ENCODE data around the gene ZNF473. TPM values are rescaled to one million over a fixed set of nuclear protein-coding genes. Genes with fewer than 3 reads are reported as not detected.

Gene ZNF473
- total RNA-seq, 3 donors from 2014 or later = 5.2 to 9.2 (median 6.0) TPM

DNA sequence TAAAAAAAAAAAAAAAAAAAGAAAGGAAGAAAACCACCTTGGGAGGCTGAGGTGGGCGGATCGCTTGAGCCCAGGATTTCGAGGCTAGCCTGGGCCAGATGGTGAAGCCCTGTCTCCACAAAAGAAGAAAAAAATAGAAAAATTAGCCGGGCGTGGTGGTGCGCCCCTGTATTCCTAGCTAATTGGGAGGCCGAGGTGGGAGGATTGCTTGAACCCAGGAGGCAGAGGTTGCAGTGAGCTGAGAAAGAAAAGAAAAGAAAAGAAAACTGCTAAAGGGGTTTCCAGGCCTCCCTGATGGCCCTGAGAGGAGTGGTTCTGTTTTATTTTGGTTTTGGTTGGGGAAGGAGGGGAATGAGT lies 723 bp downstream of the ZNF473 start:
- no peak for ATAC-seq
- intact Hi-C loops (cut with DNase I, micrococcal nuclease) = no loop called here
- TF ChIP-seq, protein P1, sequence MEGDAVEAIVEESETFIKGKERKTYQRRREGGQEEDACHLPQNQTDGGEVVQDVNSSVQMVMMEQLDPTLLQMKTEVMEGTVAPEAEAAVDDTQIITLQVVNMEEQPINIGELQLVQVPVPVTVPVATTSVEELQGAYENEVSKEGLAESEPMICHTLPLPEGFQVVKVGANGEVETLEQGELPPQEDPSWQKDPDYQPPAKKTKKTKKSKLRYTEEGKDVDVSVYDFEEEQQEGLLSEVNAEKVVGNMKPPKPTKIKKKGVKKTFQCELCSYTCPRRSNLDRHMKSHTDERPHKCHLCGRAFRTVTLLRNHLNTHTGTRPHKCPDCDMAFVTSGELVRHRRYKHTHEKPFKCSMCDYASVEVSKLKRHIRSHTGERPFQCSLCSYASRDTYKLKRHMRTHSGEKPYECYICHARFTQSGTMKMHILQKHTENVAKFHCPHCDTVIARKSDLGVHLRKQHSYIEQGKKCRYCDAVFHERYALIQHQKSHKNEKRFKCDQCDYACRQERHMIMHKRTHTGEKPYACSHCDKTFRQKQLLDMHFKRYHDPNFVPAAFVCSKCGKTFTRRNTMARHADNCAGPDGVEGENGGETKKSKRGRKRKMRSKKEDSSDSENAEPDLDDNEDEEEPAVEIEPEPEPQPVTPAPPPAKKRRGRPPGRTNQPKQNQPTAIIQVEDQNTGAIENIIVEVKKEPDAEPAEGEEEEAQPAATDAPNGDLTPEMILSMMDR (IDR thresholded peaks at IDR 0.05) = no peak

DNA sequence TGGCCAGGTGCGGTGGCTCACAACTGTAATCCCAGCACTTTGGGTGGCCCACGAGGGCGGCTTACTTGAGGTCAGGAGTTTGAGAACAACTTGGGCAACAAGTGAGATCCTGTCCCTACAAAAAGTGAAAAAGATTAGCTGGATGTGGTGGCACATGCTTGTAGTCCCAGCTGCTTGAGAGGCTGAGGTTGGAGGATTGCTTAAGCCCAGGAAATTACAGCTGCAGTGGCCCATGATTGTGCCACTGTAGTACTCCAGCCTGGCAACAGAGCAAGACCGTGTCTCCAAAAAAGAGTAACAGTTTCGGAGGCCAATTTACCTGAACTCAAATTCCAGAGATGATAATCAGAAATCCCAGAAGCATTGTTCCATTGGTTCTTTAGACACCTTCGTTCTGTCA lies 4.4 kb downstream of the ZNF473 start:
- no peaks in the 10 kb centered on the region for H3K9me3 ChIP-seq
- DNase-seq = no peak
- no peak overlapping the region for H3K4me3 ChIP-seq
- intact Hi-C loops (cut with DNase I, micrococcal nuclease) = no loop called here
- H3K4me1 ChIP-seq (ENCODE audit: low read depth) = peaks cover 11% of the 10 kb centered on the region
- TF ChIP-seq, protein P1 (IDR thresholded peaks at IDR 0.05) = no peak
- no peak for ATAC-seq
- peaks cover 4% of the 10 kb centered on the region for H3K36me3 ChIP-seq (ENCODE audit: low read depth)

More for the DNA sequence above, 723 bp downstream of the ZNF473 start:
- Histone ChIP-seq H3K36me3 (ENCODE audit: low read depth) (peaks cover 6% of the 10 kb centered on the region), H3K4me1 (ENCODE audit: low read depth) (peaks cover 23% of the 10 kb centered on the region), H3K4me3 (no peak overlapping the region), H3K9me3 (no peaks in the 10 kb centered on the region)
- DNase-seq = peak in 1 of 3 donors; percentile 17

DNA sequence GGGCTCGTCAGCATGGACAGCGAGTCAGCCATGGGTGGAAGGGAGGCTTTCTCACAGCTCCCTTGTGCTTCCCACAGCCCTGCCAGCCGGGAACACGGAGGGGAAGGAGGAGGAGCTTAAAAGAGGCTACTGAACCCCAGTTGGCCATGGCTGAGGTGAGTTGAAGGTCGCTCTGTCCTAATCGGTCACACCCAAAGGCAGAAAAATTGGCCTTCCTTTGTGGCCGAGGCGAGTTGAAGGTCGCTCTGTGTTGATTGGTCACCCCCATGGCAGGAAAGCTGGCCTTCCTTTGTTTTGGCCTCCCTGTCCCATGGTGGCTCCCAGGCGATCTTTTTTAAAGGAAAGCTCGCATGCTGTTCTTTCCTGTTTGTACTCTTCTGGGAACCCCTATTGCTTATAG lies 5.1 kb downstream of the ZNF473 start:
- Histone ChIP-seq H3K36me3 (ENCODE audit: low read depth) (no peaks in the 10 kb centered on the region), H3K9me3 (no peaks in the 10 kb centered on the region), H3K4me3 (no peak overlapping the region), H3K4me1 (ENCODE audit: low read depth) (peaks cover 11% of the 10 kb centered on the region)
- TF ChIP-seq, protein P1 (IDR thresholded peaks at IDR 0.05) = no peak
- DNase-seq = no peak
- intact Hi-C loops (cut with DNase I, micrococcal nuclease) = no loop called here
- no peak for ATAC-seq

DNA sequence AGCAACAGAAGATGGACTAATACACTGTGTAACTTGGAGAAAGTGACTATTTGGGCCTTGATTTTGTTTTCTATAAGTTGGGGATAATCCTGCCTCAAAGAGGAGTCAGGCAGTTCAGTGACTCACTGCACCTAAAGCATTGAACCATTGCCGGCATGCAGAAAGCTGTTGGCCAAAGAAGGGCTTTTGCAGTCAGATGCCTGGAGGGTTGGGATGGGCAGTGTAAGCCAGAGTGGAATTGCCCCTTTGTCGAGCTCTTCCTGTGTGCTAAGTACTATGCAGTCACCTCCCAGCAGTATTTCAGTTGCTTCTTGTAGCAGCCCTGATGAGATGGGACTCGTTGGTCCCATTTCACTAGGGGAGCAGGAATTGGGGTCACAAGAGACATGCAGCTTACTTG lies 11.1 kb downstream of the ZNF473 start:
- intact Hi-C loops (cut with DNase I, micrococcal nuclease) = no loop called here
- TF ChIP-seq, protein P1 (IDR thresholded peaks at IDR 0.05) = no peak
- no peak for ATAC-seq

DNA sequence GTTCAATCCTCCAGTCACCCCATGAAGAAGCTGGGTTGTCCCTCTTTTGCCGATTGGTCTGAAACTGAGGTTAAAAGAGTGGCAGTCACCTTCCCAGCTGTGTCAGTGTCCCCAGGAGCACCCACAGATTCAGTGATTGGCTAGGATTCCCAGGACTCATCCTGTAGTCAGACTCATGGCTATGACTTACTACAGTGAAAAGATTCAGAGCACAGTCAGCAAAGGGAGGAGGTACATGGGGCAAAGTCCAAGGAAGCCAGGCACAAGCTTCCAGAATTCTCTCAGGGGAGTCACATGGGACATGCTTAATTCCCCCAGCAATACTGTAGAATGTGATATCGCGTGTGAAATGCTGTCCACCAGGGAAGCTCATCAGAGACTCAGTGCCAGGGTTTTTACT lies 14.2 kb downstream of the ZNF473 start:
- Histone ChIP-seq H3K4me3 (no peak overlapping the region), H3K36me3 (ENCODE audit: low read depth) (peaks cover 14% of the 10 kb centered on the region), H3K9me3 (peaks cover 17% of the 10 kb centered on the region), H3K4me1 (ENCODE audit: low read depth) (peaks cover 6% of the 10 kb centered on the region)
- intact Hi-C loops (cut with DNase I, micrococcal nuclease) = no loop called here
- DNase-seq (peak in 1 of 3 donors; percentile 17), ATAC-seq (peak; percentile 91)
- TF ChIP-seq, protein P1 (IDR thresholded peaks at IDR 0.05) = no peak

More for the DNA sequence above, 11.1 kb downstream of the ZNF473 start:
- Histone ChIP-seq H3K9me3 (no peaks in the 10 kb centered on the region), H3K4me1 (ENCODE audit: low read depth) (peaks cover 6% of the 10 kb centered on the region), H3K36me3 (ENCODE audit: low read depth) (peaks cover 3% of the 10 kb centered on the region), H3K4me3 (no peak overlapping the region)
- no peak for DNase-seq

DNA sequence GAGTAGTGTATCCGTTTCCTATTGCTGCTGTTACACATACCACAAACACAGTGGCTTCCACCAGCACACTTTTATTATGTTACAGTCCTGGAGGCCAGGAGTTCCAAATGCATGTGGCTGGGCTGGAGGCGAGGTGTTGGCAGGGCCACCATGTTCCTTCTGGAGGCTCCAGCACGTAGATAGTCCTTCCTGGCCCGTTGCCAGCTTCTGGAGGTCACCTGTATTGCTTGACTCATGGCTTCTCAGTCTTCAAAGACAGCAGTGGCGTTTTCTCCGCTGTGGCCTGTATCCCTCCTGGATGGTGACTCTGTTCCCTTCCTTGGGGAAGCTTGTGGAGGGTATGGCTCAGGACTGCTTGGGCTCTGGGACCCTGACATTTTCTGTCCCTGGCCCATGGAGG lies 15.2 kb downstream of the ZNF473 start:
- DNase-seq (no peak), ATAC-seq (no peak)
- peaks cover 19% of the 10 kb centered on the region for H3K36me3 ChIP-seq (ENCODE audit: low read depth)
- peaks cover 6% of the 10 kb centered on the region for H3K4me1 ChIP-seq (ENCODE audit: low read depth)
- H3K9me3 ChIP-seq = peaks cover 27% of the 10 kb centered on the region
- H3K4me3 ChIP-seq = no peak overlapping the region
- intact Hi-C loops (cut with DNase I, micrococcal nuclease) = no loop called here
- TF ChIP-seq, protein P1 (IDR thresholded peaks at IDR 0.05) = no peak

Data from mucosa of descending colon (tissue), 3 donors.